ENCODE measurements around the gene MRPS11.

DNA sequence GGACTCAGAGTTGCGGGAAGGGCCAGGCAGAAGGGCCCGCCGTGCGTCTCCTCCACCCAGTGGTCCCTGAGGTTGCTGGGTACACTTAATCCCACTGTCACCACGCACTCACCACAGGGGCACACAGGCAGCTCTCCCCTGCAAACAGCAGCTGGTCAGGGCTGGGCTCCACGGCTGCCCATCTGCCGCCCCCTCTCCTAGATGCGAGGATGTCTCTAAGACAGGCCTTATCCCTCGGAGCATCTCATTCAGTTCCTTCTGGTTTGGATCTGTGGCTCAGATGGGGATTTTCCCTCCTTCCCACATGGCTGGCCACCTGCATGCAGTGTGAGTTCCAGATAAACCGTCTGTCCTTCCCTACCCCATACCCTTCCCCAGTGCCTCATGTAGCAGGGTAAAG is 26.3 kb downstream of the MRPS11 start:
- TF ChIP-seq EZH2 (IDR thresholded peaks at IDR 0.05; ENCODE audit: insufficient read depth, poor library complexity, severe bottlenecking) (no peak), EZH2phosphoT487 (IDR thresholded peaks at IDR 0.05; ENCODE audit: insufficient read depth, low read depth) (no peak)
